Measurements from ENCODE around the gene CLSTN2. TPM values are rescaled to one million over a fixed set of nuclear protein-coding genes. Genes with fewer than 3 reads are reported as not detected.

Gene CLSTN2
- total and polyA plus RNA-seq, 2 of the 8 experiments (the other 6 are each of a cell fraction or from before 2014, with no cell fraction given), result 0.39 to 0.52 TPM

GRCh38 chr3:140062461-140062860 is 127.5 kb downstream of the CLSTN2 start:
- Histone ChIP-seq H2BK20ac (ENCODE audit: low read length) (no peak overlapping the region), H2BK15ac (ENCODE audit: low read length) (no peak overlapping the region), H3K27ac (ENCODE audit: low read depth, low read length) (no peak overlapping the region), H4K91ac (replicated peaks; ENCODE audit: insufficient read length, low read length) (no peak overlapping the region), H3K79me2 (ENCODE audit: control insufficient read depth in 1 of 2, insufficient read depth in 2 of 2, low read length in 2 of 2) (no peaks in the 10 kb centered on the region), H3K14ac (ENCODE audit: insufficient read length) (no peak overlapping the region), H3K4me3 (ENCODE audit: extremely low read depth in 1 of 4, insufficient read depth in 2 of 4, low read depth in 3 of 4, low read length in 4 of 4) (no peak overlapping the region), H3K56ac (replicated peaks; ENCODE audit: insufficient read length, low read depth, low read length) (no peak overlapping the region), H3K9ac (replicated peaks in 1 of 4; ENCODE audit: extremely low read depth in 1 of 4, low read depth in 3 of 4, low read length in 3 of 4) (no peak overlapping the region), H4K5ac (ENCODE audit: insufficient read length, low read depth, low read length) (no peak overlapping the region), H2BK120ac (replicated peaks; ENCODE audit: low read depth, low read length) (no peak overlapping the region), H2BK5ac (ENCODE audit: low read depth, low read length) (no peak overlapping the region), H3K79me1 (ENCODE audit: low read depth, low read length) (no peaks in the 10 kb centered on the region), H3K4ac (replicated peaks; ENCODE audit: insufficient read length, low read depth, low read length) (no peak overlapping the region), H3K23me2 (ENCODE audit: low read depth, low read length) (no peaks in the 10 kb centered on the region), H3K9me3 (ENCODE audit: insufficient read depth in 2 of 2, low read depth in 1 of 2, low read length in 1 of 2) (no peaks in the 10 kb centered on the region), H4K20me1 (replicated peaks in 1 of 2; ENCODE audit: control insufficient read depth in 1 of 2, insufficient read depth in 2 of 2, low read length in 2 of 2) (no peaks in the 10 kb centered on the region), H2AFZ (ENCODE audit: low read length) (no peak overlapping the region), H3K23ac (ENCODE audit: insufficient read length) (no peak overlapping the region), H2AK5ac (ENCODE audit: low read depth, low read length) (no peak overlapping the region), H3K36me3 (ENCODE audit: control insufficient read depth in 2 of 4, insufficient read depth in 4 of 4, low read length in 3 of 4) (no peaks in the 10 kb centered on the region), H2BK12ac (ENCODE audit: low read depth, low read length) (no peak overlapping the region), H3K18ac (ENCODE audit: extremely low read depth, low read length) (no peak overlapping the region), H3K4me2 (ENCODE audit: insufficient read depth in 1 of 2, low read depth in 2 of 2, low read length in 2 of 2) (no peak overlapping the region), H4K8ac (ENCODE audit: extremely low read depth, insufficient read depth, low read length) (no peak overlapping the region), H3K4me1 (replicated peaks in 1 of 4; ENCODE audit: control insufficient read depth in 3 of 4, insufficient read depth in 4 of 4, low read length in 3 of 4) (no peaks in the 10 kb centered on the region), H3K27me3 (replicated peaks in 1 of 4; ENCODE audit: control insufficient read depth in 3 of 4, extremely low read depth in 1 of 4, insufficient read depth in 3 of 4, low read length in 3 of 4) (no peaks in the 10 kb centered on the region; a peak in 2 of 7 replicates)
- FAIRE-seq (no peak), DNase-seq (ENCODE audit: low read depth in 1 of 2, low spot score in 2 of 2) (no peak)
- ChIA-PET POLR2A (ENCODE audit: partially characterized antibody) (no interaction called here), CTCF (ENCODE audit: partially characterized antibody) (interaction anchor here (0.6 to 1.3 kb wide), 4 partner anchors 27 to 157 kb away, joined by 3 read pairs; no protein-coding TSS in a partner anchor)
- TF ChIP-seq, protein P1, sequence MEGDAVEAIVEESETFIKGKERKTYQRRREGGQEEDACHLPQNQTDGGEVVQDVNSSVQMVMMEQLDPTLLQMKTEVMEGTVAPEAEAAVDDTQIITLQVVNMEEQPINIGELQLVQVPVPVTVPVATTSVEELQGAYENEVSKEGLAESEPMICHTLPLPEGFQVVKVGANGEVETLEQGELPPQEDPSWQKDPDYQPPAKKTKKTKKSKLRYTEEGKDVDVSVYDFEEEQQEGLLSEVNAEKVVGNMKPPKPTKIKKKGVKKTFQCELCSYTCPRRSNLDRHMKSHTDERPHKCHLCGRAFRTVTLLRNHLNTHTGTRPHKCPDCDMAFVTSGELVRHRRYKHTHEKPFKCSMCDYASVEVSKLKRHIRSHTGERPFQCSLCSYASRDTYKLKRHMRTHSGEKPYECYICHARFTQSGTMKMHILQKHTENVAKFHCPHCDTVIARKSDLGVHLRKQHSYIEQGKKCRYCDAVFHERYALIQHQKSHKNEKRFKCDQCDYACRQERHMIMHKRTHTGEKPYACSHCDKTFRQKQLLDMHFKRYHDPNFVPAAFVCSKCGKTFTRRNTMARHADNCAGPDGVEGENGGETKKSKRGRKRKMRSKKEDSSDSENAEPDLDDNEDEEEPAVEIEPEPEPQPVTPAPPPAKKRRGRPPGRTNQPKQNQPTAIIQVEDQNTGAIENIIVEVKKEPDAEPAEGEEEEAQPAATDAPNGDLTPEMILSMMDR (IDR thresholded peaks at IDR 0.05; ENCODE audit: control extremely low read depth in 1 of 3, insufficient read depth in 1 of 3, low read depth in 1 of 3, low read length in 3 of 3), result no peak
- no peak for TF ChIP-seq POU5F1 (IDR thresholded peaks at IDR 0.05; ENCODE audit: low read depth, low read length)

Data from H1 (cell line).